GM12873 (cell line): Measurements from ENCODE around the gene IDS.

Source experiments
- TF ChIP-seq, protein P1 (sequence below): IDR thresholded peaks from 2 replicates; pipeline ENCODE4 v1.5.1; 2012; ENCODE audit warnings: low read depth, mild to moderate bottlenecking, moderate library complexity, low read length, control low read depth; ENCODE audit not compliant: insufficient read depth; ENCODE audit errors: missing control alignments

IDS gene

DNA sequence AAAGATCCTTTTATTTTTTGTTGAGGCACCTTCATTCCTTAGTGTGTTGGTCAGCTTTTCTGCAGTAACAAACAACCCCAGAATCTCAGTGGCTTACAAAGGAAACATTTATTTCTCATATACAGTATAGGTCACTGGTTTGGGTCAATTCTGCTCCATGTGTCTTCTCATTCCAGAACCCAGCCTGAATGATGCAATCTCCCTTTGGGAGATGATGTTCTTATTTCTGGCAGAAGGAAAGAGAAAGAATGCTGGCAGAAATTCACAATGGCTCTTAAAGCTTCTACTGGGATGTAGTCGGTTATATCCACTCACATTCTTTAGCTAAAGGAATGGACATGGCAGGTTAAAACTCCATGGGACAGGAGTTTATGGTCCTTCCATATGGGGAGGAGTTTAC is 42.3 kb downstream of the IDS start:
- TF ChIP-seq, protein P1, sequence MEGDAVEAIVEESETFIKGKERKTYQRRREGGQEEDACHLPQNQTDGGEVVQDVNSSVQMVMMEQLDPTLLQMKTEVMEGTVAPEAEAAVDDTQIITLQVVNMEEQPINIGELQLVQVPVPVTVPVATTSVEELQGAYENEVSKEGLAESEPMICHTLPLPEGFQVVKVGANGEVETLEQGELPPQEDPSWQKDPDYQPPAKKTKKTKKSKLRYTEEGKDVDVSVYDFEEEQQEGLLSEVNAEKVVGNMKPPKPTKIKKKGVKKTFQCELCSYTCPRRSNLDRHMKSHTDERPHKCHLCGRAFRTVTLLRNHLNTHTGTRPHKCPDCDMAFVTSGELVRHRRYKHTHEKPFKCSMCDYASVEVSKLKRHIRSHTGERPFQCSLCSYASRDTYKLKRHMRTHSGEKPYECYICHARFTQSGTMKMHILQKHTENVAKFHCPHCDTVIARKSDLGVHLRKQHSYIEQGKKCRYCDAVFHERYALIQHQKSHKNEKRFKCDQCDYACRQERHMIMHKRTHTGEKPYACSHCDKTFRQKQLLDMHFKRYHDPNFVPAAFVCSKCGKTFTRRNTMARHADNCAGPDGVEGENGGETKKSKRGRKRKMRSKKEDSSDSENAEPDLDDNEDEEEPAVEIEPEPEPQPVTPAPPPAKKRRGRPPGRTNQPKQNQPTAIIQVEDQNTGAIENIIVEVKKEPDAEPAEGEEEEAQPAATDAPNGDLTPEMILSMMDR: no peak

DNA sequence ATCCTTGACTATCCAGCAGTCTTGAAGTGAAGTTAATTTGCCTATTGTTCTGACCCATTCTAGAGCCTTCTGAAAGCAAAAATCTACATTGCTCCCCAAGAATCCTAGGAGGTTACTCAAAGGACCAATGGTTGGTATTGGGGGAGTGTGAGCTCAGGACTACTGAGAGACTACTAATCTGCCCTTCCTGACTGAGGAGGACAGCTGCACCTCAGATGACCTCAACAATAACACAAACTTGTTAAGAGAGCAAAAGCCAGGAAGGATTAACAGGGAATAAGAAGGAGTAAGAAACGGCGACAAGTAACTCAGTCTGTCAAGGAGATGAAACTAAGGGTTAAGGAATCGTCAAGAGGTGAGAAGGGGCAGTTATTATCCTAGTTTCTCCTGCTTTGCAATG is 43.4 kb downstream of the IDS start:
- TF ChIP-seq, protein P1: no peak

DNA sequence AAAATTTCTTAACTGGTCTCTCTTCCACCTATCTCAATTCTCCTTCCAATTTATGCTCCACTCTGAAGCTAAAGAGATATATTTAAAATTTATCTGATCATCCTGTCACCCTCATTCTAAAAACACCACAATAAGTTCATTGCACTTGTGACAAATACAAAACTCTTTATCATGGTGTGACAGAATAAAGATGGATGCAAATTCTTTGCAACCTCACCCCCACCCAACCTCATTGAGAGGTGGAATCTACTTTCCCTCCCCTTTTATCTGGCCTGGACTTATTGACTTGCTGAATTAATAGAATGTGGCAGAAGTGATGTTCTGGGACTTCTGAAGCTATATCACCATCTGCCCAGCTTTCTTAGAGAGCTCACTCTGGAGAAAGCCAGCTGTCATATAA is 46.5 kb downstream of the IDS start:
- TF ChIP-seq, protein P1: no peak

DNA sequence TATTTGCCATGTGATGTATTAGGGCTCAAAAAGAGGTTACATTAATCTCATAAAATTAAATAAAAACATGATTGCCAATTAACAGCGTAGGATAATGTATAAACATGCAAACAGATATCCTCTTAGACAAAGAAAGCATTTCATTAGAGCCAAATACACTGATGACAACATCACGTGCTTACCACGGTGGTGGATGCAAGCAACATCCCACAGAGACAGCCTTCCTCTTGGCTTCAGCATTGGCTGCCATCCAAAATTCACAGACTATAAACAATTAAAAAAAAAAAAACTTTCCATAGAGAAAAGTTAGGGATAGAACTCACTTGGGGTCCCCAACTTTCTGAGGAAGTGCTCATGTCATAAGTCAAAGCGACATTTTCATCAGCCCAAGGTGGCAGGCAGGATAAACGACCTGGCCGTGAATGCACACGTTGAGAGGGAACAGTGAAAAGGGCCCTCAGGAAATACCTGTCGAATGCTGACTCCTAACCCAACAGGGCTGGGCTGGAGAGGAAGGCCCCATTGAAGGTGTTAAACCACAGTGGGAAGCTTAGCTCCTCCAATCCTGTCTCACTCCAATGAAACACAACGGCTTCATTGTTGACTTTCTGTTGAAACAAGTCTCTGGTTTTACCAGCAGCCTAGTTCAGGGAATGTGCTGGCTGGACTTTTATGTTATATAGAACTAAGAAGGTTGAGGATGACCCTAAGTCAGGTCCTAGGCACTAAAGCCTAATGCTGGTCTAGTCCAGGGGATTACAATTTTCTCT is 48.4 kb downstream of the IDS start:
- TF ChIP-seq, protein P1: no peak

DNA sequence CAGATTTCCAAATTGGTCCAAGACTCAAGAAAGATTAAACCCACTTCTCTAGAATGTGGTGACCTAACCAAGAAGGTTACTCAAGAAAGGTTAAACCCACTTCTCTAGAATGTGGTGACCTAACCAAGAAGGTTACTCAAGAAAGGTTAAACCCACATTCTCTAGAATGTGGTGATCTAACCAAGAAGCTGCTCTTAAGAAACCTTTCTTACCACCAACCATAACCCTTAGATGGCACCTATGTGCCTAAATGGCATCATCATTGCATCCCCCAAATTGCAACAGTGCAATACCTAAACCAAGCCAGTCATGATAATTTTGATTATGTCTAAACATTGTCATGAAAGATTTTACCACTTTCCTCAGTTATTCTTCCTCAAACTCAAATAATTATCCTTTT is 49.2 kb downstream of the IDS start:
- TF ChIP-seq, protein P1: no peak

DNA sequence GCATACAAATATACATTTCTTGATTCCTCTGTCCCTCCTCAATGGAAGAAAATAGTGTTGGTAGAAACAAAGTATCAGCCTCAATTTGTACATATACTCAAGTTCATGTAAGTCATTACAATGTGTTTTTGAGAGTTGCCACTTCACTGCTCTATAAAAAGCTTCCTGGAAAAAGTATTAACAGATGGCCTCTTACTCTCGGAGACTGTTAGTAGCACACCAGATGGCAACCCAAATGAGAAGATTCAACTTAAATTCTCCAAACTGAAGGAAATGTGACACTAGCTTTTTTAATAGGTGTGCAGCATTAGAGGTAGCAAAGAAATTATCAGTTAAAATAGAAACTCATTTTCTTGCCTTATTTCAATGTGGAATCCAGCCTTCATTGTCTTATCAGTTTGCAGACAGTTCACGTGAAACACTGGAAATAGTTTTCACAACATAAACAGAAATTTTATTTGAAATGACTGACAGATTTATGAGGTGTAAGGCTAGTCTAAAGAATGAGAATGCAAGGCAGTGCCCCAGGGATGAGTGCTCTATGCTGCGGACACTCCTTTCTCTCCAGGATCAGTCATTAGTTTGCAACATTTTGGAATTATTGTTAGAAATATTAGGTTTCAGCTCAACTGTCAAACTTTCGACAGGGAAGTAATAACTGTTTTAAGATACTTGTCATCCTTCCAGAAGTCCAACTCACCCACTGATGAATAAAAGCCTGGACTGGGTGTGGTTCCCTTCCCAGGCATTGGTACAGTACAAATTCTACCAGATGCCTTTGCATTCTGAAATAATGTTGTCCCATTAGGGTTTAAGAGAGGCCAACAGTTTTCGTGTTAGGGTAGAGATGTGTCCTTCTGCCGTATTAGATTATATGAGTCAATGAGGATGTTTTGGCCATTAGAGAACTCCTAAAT is 50.9 kb downstream of the IDS start:
- TF ChIP-seq, protein P1: no peak

DNA sequence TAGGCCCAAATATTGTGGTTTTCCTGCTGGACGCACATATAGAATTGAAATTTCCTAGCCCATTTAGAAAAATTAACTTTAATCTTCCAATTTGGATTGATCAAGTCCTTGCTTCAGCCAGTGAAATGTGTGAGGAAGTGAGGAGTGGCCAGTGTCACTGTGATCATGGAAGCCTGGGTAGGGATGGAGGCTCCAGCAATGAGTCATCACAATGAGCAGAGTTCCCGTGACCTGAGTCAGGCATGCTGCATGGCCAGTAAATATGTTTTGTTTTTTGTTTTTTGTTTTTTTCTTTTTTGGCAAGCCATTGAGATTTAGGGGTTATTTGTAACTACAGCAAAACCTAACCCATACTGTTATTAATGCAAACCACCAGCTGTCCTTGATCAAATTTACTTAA is 52.1 kb downstream of the IDS start:
- TF ChIP-seq, protein P1: no peak
